Measurements from ENCODE around the gene ADM2. TPM values are rescaled to one million over a fixed set of nuclear protein-coding genes. Genes with fewer than 3 reads are reported as not detected.

ADM2 gene
- total and polyA plus RNA-seq, 2 of the 13 experiments (the other 11 are each of a cell fraction or from before 2014, with no cell fraction given), result 1.2 to 3.0 TPM

GRCh38 chr22:50529416-50529896 is 48.1 kb downstream of the ADM2 start (continued):
- TF ChIP-seq PRDM4 (CRISPR knock-in tag; IDR thresholded peaks at IDR 0.05; ENCODE audit: borderline replicate concordance) (no peak), ZNF350 (CRISPR knock-in tag; IDR thresholded peaks at IDR 0.05; ENCODE audit: borderline replicate concordance, low read depth) (0 out of 2 replicates have a peak, but pooled peaks have one; percentile 23), FLYWCH1 (CRISPR knock-in tag; IDR thresholded peaks at IDR 0.05) (no peak), AGO1 (IDR thresholded peaks at IDR 0.05; ENCODE audit: low read depth, low read length, poor library complexity, severe bottlenecking) (peak; percentile 95), PRPF4 (IDR thresholded peaks at IDR 0.05; ENCODE audit: low read depth, low read length, poor library complexity, severe bottlenecking) (peak; percentile 66), FUBP1 (CRISPR knock-in tag; IDR thresholded peaks at IDR 0.05; ENCODE audit: borderline replicate concordance) (0 out of 2 replicates have a peak, but pooled peaks have one; percentile 9), NRL (CRISPR knock-in tag; IDR thresholded peaks at IDR 0.05; ENCODE audit: borderline replicate concordance) (peak; percentile 69; the same call in 1 of the 2 replicates), RBM39 (IDR thresholded peaks at IDR 0.05; ENCODE audit: low read depth, low read length, poor library complexity, severe bottlenecking) (peak; percentile 12), ADNP (CRISPR knock-in tag; IDR thresholded peaks at IDR 0.05) (peak; percentile 10; the same call in 1 of the 2 replicates), ZFYVE20 (CRISPR knock-in tag; IDR thresholded peaks at IDR 0.05; ENCODE audit: borderline replicate concordance, low read depth) (0 out of 2 replicates have a peak, but pooled peaks have one; percentile 27), NR2F6 (IDR thresholded peaks at IDR 0.05) (no peak; the same call in 1 of the 2 replicates), NR2F6 (CRISPR knock-in tag; IDR thresholded peaks at IDR 0.05) (no peak), KLF11 (CRISPR knock-in tag; IDR thresholded peaks at IDR 0.05) (no peak), KDM2A (CRISPR knock-in tag; IDR thresholded peaks at IDR 0.05; ENCODE audit: borderline replicate concordance, low read depth) (peak; percentile 35), ZBTB4 (CRISPR knock-in tag; IDR thresholded peaks at IDR 0.05; ENCODE audit: borderline replicate concordance) (peak; percentile 42; the same call in 1 of the 2 replicates), SNRNP70 (IDR thresholded peaks at IDR 0.05; ENCODE audit: low read depth, low read length) (0 out of 2 replicates have a peak, but pooled peaks have one; percentile 5)

Data from HepG2 (cell line).